Measurements from ENCODE around the gene SPTSSB.

DNA sequence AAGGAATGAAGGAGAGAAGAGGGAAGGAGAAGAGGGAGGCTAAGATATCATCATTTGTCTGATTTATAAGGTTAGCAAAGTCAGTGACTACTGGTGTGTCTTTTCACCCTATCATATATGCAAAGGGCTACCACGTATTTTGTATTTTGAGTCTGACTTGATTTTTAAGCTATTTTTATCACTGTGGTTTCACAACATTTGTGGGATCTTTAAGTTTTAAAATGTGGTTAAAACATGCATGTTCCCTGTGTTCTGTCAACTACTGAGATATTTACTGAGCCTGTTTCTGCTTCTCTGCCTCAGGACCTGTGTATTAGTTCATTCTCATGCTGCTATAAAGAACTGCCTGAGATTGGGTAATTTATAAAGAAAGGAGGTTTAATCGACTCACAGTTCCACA, 22.5 kb upstream of the SPTSSB start:
- TF ChIP-seq, protein P1, sequence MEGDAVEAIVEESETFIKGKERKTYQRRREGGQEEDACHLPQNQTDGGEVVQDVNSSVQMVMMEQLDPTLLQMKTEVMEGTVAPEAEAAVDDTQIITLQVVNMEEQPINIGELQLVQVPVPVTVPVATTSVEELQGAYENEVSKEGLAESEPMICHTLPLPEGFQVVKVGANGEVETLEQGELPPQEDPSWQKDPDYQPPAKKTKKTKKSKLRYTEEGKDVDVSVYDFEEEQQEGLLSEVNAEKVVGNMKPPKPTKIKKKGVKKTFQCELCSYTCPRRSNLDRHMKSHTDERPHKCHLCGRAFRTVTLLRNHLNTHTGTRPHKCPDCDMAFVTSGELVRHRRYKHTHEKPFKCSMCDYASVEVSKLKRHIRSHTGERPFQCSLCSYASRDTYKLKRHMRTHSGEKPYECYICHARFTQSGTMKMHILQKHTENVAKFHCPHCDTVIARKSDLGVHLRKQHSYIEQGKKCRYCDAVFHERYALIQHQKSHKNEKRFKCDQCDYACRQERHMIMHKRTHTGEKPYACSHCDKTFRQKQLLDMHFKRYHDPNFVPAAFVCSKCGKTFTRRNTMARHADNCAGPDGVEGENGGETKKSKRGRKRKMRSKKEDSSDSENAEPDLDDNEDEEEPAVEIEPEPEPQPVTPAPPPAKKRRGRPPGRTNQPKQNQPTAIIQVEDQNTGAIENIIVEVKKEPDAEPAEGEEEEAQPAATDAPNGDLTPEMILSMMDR (IDR thresholded peaks at IDR 0.05), result no peak
- TF ChIP-seq EP300 (IDR thresholded peaks at IDR 0.05) (no peak), POLR2AphosphoS5 (IDR thresholded peaks at IDR 0.05) (no peak), POLR2A (IDR thresholded peaks at IDR 0.05) (no peak)

All from gastroesophageal sphincter (tissue), 3 donors.